K562 (cell line): ENCODE results near the gene SLC4A1. TPM values are rescaled to one million over a fixed set of nuclear protein-coding genes. Genes with fewer than 3 reads are reported as not detected.

Experiments
- ARID2 ChIP-seq: fragments of 450-650 bp; IDR thresholded peaks from 2 replicates; pipeline ENCODE4 v1.6.1; 2017; ENCODE audit warnings: antibody characterized with exemption, mild to moderate bottlenecking
- BMI1 ChIP-seq: fragments of 150-350 bp; IDR thresholded peaks from 2 replicates; pipeline ENCODE4 v1.6.1; 2014; ENCODE audit warnings: low read length
- CBX5 ChIP-seq: IDR thresholded peaks from 2 replicates; pipeline ENCODE4 v1.6.1; 2014; ENCODE audit warnings: low read depth, borderline replicate concordance
- CBX8 ChIP-seq: fragments of 200-600 bp; sonication (generic); IDR thresholded peaks from 2 replicates; pipeline ENCODE4 v1.6.1; 2012; ENCODE audit warnings: borderline replicate concordance, mixed run types, low read depth, mild to moderate bottlenecking, moderate library complexity, mixed read lengths, low read length, control low read depth, inconsistent platforms; ENCODE audit not compliant: poor library complexity, severe bottlenecking; ENCODE audit errors: extremely low read depth
- CCNT2 ChIP-seq: IDR thresholded peaks from 2 replicates; pipeline ENCODE4 v1.6.1; 2011; ENCODE audit warnings: borderline replicate concordance, low read depth, mild to moderate bottlenecking, moderate library complexity, mixed read lengths, low read length; ENCODE audit not compliant: insufficient read length; ENCODE audit errors: extremely low read depth
- EZH2 ChIP-seq: IDR thresholded peaks from 2 replicates; pipeline ENCODE4 v1.6.1; 2012; ENCODE audit warnings: low read depth, mild to moderate bottlenecking, inconsistent platforms, low read length, borderline replicate concordance
- FOSL1 ChIP-seq: fragments of 200-800 bp; sonication (Bioruptor generic); conservative IDR thresholded peaks from 2 replicates; pipeline ENCODE4 v1.6.1; 2016; ENCODE audit warnings: missing genetic modification characterization, missing compliant biosample characterization
- FOXA3 ChIP-seq, 2 experiments: fragments of 450-650 bp in 1 of 2; sonication (generic) in 1 of 2; formaldehyde crosslinking; IDR thresholded peaks in 1 of 2; conservative IDR thresholded peaks in 1 of 2; 2 replicates each; pipeline versions ENCODE4 v1.4.0 to v1.8.0; 2020 to 2022; ENCODE audit warnings: mild to moderate bottlenecking in 2 of 2, missing genetic modification reagents in 1 of 2
- HDAC1 ChIP-seq, 2 experiments: fragments of 450-650 bp; IDR thresholded peaks; 2 replicates each; pipeline ENCODE4 v1.6.1; 2016 to 2017; ENCODE audit warnings: inconsistent platforms in 1 of 2, mild to moderate bottlenecking in 1 of 2, moderate library complexity in 1 of 2
- MCM3 ChIP-seq: fragments of 450-650 bp; IDR thresholded peaks from 2 replicates; pipeline ENCODE4 v1.6.1; 2016
- MIER1 ChIP-seq: fragments of 450-650 bp; IDR thresholded peaks from 2 replicates; pipeline ENCODE4 v1.6.1; 2016; ENCODE audit warnings: antibody characterized with exemption, mild to moderate bottlenecking, low read depth
- PRMT5 ChIP-seq: sonication (generic); formaldehyde crosslinking; IDR thresholded peaks from 2 replicates; pipeline ENCODE4 v1.5.0; 2020; ENCODE audit warnings: missing genetic modification reagents
- PRPF4 ChIP-seq: fragments of 200-400 bp; formaldehyde crosslinking; IDR thresholded peaks from one replicate; pipeline ENCODE4 v1.6.1; 2017; ENCODE audit warnings: low read length, low read depth, mild to moderate bottlenecking; ENCODE audit not compliant: insufficient read depth, poor library complexity, severe bottlenecking
- SOX6 ChIP-seq: fragments of 450-650 bp; IDR thresholded peaks from 2 replicates; pipeline ENCODE4 v1.6.1; 2014; ENCODE audit warnings: mild to moderate bottlenecking
- SP1 ChIP-seq: sonication (generic); formaldehyde crosslinking; IDR thresholded peaks from 2 replicates; pipeline ENCODE4 v1.8.1; 2022; ENCODE audit warnings: mild to moderate bottlenecking, missing genetic modification reagents
- TAF1 ChIP-seq: IDR thresholded peaks from 2 replicates; pipeline ENCODE4 v1.6.1; 2011; ENCODE audit warnings: mild to moderate bottlenecking, low read length, moderate library complexity; ENCODE audit not compliant: insufficient read depth, control insufficient read depth, severe bottlenecking; ENCODE audit errors: extremely low read depth
- ZBTB7A ChIP-seq: IDR thresholded peaks from 2 replicates; pipeline ENCODE4 v1.6.1; 2011; ENCODE audit warnings: low read depth, mild to moderate bottlenecking, low read length, moderate library complexity, borderline replicate concordance; ENCODE audit not compliant: control insufficient read depth
- ZNF239 ChIP-seq: fragments of 250-450 bp; sonication (Bioruptor Pico); IDR thresholded peaks from 2 replicates; pipeline ENCODE4 v1.4.0; 2020; ENCODE audit warnings: mild to moderate bottlenecking
- polyA plus RNA-seq, 8 experiments: library from polyadenylated mRNA; depleted of rRNA in 4 of 8; stranded (reverse) in 5 of 8; unstranded in 3 of 8; fragments of >200 nt; fragmentation: Nextera tagmentation in 2 of 8; fragmentation: Illumina TruSeq in 1 of 8; extraction: Ambion mirVana in 2 of 8; extraction: Trizol in 1 of 8; gene quantifications; 2 replicates each; pipeline versions ENCODE4 v1.2.1 to v1.2.3, GENCODE V29; 2011 to 2014; ENCODE audit warnings: inconsistent platforms in 1 of 8, missing spikeins in 1 of 8
- total RNA-seq, 7 experiments: library from RNA; depleted of rRNA in 6 of 7; stranded (reverse); fragments of >200 nt in 6 of 7; fragmentation: Illumina TruSeq in 2 of 7; extraction: Trizol in 2 of 7; gene quantifications; 2 replicates each; pipeline versions ENCODE4 v1.2.1 to v1.2.3, GENCODE V29; 2011 to 2021; ENCODE audit warnings: low replicate concordance in 1 of 7
- TF ChIP-seq, protein P1 (sequence below): fragments of 200-800 bp; sonication (Bioruptor generic); IDR thresholded peaks from 2 replicates; pipeline ENCODE4 v1.6.1; 2017; ENCODE audit warnings: missing genetic modification characterization, missing compliant biosample characterization
- TF ChIP-seq, protein P2 (sequence below): fragments of 250-450 bp; sonication (Bioruptor Pico); IDR thresholded peaks from 2 replicates; pipeline ENCODE4 v1.4.0; 2020
- TF ChIP-seq, protein P3 (sequence below), 2 experiments: fragments of 450-650 bp in 1 of 2; sonication (generic) in 1 of 2; formaldehyde crosslinking in 1 of 2; IDR thresholded peaks in 1 of 2; conservative IDR thresholded peaks in 1 of 2; 2 replicates each; pipeline versions ENCODE4 v1.6.1 to v1.8.1; 2016 to 2023; ENCODE audit warnings: mild to moderate bottlenecking in 2 of 2, moderate library complexity in 2 of 2, inconsistent platforms in 1 of 2, missing genetic modification reagents in 1 of 2
- TF ChIP-seq, protein P4 (sequence below), 2 experiments: fragments of 450-650 bp; conservative IDR thresholded peaks; 2 replicates each; pipeline ENCODE4 v1.6.1; 2017; ENCODE audit warnings: mild to moderate bottlenecking in 2 of 2, moderate library complexity in 2 of 2

SLC4A1 gene
- total and polyA plus RNA-seq, 9 of the 15 experiments (the other 6 are each of a cell fraction or from before 2014, with no cell fraction given) = 0.14 to 1.00 (median 0.53) TPM

DNA sequence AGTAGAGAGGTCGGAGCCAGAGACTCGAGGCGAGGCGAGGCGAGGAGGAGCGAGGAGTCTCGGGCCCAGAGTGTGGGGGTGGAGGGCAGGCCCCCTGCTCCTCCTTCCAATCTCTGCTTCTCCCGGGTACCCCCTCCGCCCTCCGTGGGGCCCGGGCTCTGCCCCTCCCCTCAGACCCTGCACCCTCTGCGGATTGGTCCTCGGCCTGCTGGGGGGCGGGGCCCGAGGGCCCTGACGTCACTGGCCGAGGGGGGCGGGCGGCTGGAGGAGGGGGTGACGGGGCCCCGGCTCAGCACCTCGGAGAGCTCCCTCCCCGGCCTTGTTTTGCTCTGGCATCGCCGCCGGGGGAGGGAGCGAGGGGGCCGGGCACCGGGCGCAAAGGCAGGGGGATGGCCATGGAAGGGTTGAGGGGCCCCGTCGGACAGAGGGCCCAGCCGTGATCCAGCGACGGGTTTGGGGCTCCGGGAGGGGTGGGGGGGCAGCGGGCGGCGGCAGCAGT lies 40.4 kb upstream of the SLC4A1 start, which contains the start of gene RUNDC3A (continued):
- TF ChIP-seq, protein P1, sequence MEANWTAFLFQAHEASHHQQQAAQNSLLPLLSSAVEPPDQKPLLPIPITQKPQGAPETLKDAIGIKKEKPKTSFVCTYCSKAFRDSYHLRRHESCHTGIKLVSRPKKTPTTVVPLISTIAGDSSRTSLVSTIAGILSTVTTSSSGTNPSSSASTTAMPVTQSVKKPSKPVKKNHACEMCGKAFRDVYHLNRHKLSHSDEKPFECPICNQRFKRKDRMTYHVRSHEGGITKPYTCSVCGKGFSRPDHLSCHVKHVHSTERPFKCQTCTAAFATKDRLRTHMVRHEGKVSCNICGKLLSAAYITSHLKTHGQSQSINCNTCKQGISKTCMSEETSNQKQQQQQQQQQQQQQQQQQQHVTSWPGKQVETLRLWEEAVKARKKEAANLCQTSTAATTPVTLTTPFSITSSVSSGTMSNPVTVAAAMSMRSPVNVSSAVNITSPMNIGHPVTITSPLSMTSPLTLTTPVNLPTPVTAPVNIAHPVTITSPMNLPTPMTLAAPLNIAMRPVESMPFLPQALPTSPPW = peak; percentile 99
- TF ChIP-seq CBX8 (no peak), ZNF239 (no peak), FOSL1 (tag) (no peak), MIER1 (peak; percentile 91), PRMT5 (CRISPR knock-in tag) (peak; percentile 82; the same call in 1 of the 2 replicates), TAF1 (no peak), FOXA3 (CRISPR knock-in tag; conservative IDR thresholded peaks at IDR 0.05 in 1 of 2, IDR thresholded peaks at IDR 0.05 in 1 of 2) (0 out of 4 replicates have a peak, but pooled peaks of 1 of the 2 experiments have one; percentile 37), ARID2 (no peak), BMI1 (no peak), CCNT2 (peak; percentile 34), SOX6 (no peak), PRPF4 (no peak), SP1 (CRISPR knock-in tag) (peak; percentile 80), CBX5 (no peak), ZBTB7A (peak; percentile 75), MCM3 (no peak), EZH2 (no peak), HDAC1 (IDR thresholded peaks at IDR 0.05) (peak in 1 of 2 experiments; percentile 45; a peak in 1 of 4 replicates)
- TF ChIP-seq, protein P2, sequence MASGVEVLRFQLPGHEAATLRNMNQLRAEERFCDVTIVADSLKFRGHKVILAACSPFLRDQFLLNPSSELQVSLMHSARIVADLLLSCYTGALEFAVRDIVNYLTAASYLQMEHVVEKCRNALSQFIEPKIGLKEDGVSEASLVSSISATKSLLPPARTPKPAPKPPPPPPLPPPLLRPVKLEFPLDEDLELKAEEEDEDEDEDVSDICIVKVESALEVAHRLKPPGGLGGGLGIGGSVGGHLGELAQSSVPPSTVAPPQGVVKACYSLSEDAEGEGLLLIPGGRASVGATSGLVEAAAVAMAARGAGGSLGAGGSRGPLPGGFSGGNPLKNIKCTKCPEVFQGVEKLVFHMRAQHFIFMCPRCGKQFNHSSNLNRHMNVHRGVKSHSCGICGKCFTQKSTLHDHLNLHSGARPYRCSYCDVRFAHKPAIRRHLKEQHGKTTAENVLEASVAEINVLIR (CRISPR knock-in tag) = peak; percentile 78
- TF ChIP-seq, protein P3, sequence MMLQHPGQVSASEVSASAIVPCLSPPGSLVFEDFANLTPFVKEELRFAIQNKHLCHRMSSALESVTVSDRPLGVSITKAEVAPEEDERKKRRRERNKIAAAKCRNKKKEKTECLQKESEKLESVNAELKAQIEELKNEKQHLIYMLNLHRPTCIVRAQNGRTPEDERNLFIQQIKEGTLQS (IDR thresholded peaks at IDR 0.05) = peak; percentile 68
- TF ChIP-seq, protein P3 (CRISPR knock-in tag; conservative IDR thresholded peaks at IDR 0.05) = no peak
- TF ChIP-seq, protein P4, sequence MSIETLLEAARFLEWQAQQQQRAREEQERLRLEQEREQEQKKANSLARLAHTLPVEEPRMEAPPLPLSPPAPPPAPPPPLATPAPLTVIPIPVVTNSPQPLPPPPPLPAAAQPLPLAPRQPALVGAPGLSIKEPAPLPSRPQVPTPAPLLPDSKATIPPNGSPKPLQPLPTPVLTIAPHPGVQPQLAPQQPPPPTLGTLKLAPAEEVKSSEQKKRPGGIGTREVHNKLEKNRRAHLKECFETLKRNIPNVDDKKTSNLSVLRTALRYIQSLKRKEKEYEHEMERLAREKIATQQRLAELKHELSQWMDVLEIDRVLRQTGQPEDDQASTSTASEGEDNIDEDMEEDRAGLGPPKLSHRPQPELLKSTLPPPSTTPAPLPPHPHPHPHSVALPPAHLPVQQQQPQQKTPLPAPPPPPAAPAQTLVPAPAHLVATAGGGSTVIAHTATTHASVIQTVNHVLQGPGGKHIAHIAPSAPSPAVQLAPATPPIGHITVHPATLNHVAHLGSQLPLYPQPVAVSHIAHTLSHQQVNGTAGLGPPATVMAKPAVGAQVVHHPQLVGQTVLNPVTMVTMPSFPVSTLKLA (conservative IDR thresholded peaks at IDR 0.05) = peak in 1 of 2 experiments; percentile 60; a peak in 2 of 4 replicates
